ENCODE measurements around the gene BICC1.

BICC1 gene

GRCh38 chr10:58853668-58854067 is 341.0 kb downstream of the BICC1 start:
- TF ChIP-seq SIN3A (IDR thresholded peaks at IDR 0.05; ENCODE audit: borderline replicate concordance, insufficient read depth, low read length) (no peak), POLR2AphosphoS5 (IDR thresholded peaks at IDR 0.05; ENCODE audit: low read depth, low read length) (no peak), TAF1 (IDR thresholded peaks at IDR 0.05; ENCODE audit: borderline replicate concordance, insufficient read depth, low read length) (no peak), FOXP2 (optimal IDR thresholded peaks at IDR 0.05; ENCODE audit: borderline replicate concordance, extremely low read depth, extremely low read length, insufficient read depth) (no peak), REST (IDR thresholded peaks at IDR 0.05; ENCODE audit: insufficient read depth in 1 of 2, low read depth in 2 of 2, low read length in 2 of 2) (no peak)

GRCh38 chr10:58854811-58855210 is 342.1 kb downstream of the BICC1 start:
- TF ChIP-seq REST (IDR thresholded peaks at IDR 0.05; ENCODE audit: insufficient read depth in 1 of 2, low read depth in 2 of 2, low read length in 2 of 2) (no peak), TAF1 (IDR thresholded peaks at IDR 0.05; ENCODE audit: borderline replicate concordance, insufficient read depth, low read length) (no peak), SIN3A (IDR thresholded peaks at IDR 0.05; ENCODE audit: borderline replicate concordance, insufficient read depth, low read length) (no peak), POLR2AphosphoS5 (IDR thresholded peaks at IDR 0.05; ENCODE audit: low read depth, low read length) (no peak), FOXP2 (optimal IDR thresholded peaks at IDR 0.05; ENCODE audit: borderline replicate concordance, extremely low read depth, extremely low read length, insufficient read depth) (no peak)

- TF ChIP-seq TAF1 (IDR thresholded peaks at IDR 0.05; ENCODE audit: borderline replicate concordance, insufficient read depth, low read length): no peak
- no peak for TF ChIP-seq POLR2AphosphoS5 (IDR thresholded peaks at IDR 0.05; ENCODE audit: low read depth, low read length)
- no peak for TF ChIP-seq SIN3A (IDR thresholded peaks at IDR 0.05; ENCODE audit: borderline replicate concordance, insufficient read depth, low read length)
- TF ChIP-seq FOXP2 (optimal IDR thresholded peaks at IDR 0.05; ENCODE audit: borderline replicate concordance, extremely low read depth, extremely low read length, insufficient read depth): no peak
- TF ChIP-seq REST (IDR thresholded peaks at IDR 0.05; ENCODE audit: insufficient read depth in 1 of 2, low read depth in 2 of 2, low read length in 2 of 2): no peak
Measured at GRCh38 chr10:58856508-58857240, 344.0 kb downstream of the BICC1 start.

- no peak for TF ChIP-seq SIN3A (IDR thresholded peaks at IDR 0.05; ENCODE audit: borderline replicate concordance, insufficient read depth, low read length)
- no peak for TF ChIP-seq POLR2AphosphoS5 (IDR thresholded peaks at IDR 0.05; ENCODE audit: low read depth, low read length)
- no peak for TF ChIP-seq FOXP2 (optimal IDR thresholded peaks at IDR 0.05; ENCODE audit: borderline replicate concordance, extremely low read depth, extremely low read length, insufficient read depth)
- TF ChIP-seq TAF1 (IDR thresholded peaks at IDR 0.05; ENCODE audit: borderline replicate concordance, insufficient read depth, low read length): no peak
- TF ChIP-seq REST (IDR thresholded peaks at IDR 0.05; ENCODE audit: insufficient read depth in 1 of 2, low read depth in 2 of 2, low read length in 2 of 2): no peak
Measured at GRCh38 chr10:58857251-58857805, 344.7 kb downstream of the BICC1 start.
